ENCODE data around the gene KCNAB2. TPM values are rescaled to one million over a fixed set of nuclear protein-coding genes. Genes with fewer than 3 reads are reported as not detected.

The KCNAB2 gene
- total RNA-seq, 1 donor from 2014 or later: 295 TPM

GRCh38 chr1:6124746-6125365 lies 79.2 kb downstream of the KCNAB2 start:
- intact Hi-C loops (cut with micrococcal nuclease): no loop called here

DNA sequence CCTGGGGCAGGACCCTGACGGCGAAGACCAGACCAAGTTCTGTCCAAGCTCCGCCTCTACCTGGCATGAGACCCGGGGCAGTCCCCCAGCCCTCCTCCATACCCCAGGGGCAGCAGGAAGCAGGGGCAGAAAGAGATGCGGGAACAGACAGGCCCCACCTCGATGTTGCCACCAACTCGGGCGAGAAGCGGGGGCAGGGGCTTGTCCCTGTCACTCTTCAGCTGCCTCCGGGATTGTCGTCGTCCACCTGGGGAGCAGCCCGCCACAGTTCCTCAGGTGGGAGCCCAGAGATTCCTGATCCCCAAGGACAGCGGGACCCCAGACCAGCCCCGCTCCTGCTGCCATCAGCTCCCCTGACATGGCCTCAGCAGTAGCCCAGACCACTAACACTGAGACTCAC lies 79.7 kb downstream of the KCNAB2 start:
- intact Hi-C loops (cut with micrococcal nuclease): no loop called here

GRCh38 chr1:6126028-6126427 lies 80.3 kb downstream of the KCNAB2 start:
- intact Hi-C loops (cut with micrococcal nuclease): no loop called here

GRCh38 chr1:6126521-6127067 lies 80.9 kb downstream of the KCNAB2 start:
- intact Hi-C loops (cut with micrococcal nuclease): loop anchor here (1.0 kb wide), 1 partner anchor 22 kb away; no protein-coding TSS in a partner anchor

DNA sequence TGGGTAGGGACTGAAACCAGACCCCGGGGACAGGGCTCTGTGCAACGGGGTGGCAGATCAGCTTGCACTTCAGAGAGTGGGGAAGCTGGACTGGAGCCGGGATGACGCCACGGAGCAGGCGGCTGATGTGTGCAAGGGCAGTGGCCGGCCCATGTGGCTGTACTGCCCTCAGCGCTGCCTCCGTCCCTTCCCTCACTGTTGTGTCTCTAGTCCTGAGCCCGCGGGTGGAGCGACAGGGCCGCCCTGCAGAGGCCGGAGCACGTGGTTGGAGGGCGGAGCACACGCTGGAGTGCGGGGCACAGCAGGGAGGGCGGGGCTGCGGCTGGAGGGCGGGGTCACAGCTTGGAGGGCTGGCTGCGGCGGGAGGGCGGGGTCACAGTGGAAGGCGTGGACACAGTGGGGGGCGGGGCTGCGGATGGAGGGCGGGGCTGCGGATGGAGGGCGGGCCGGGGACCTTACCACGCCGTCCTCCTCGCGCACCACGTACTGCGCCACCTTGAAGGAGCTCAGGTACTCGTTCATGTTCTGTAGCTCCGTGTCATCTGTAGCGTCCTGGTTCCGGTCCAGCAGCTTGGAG lies 82.0 kb downstream of the KCNAB2 start:
- intact Hi-C loops (cut with micrococcal nuclease): loop anchor here (1.0 kb wide), 1 partner anchor 21 kb away; no protein-coding TSS in a partner anchor

GRCh38 chr1:6128276-6129081 lies 82.8 kb downstream of the KCNAB2 start:
- intact Hi-C loops (cut with micrococcal nuclease): no loop called here

- intact Hi-C loops (cut with micrococcal nuclease): no loop called here
Measured at GRCh38 chr1:6129313-6129712, 83.6 kb downstream of the KCNAB2 start.

- intact Hi-C loops (cut with micrococcal nuclease): no loop called here
Measured at GRCh38 chr1:6130036-6130435, 84.3 kb downstream of the KCNAB2 start.

DNA sequence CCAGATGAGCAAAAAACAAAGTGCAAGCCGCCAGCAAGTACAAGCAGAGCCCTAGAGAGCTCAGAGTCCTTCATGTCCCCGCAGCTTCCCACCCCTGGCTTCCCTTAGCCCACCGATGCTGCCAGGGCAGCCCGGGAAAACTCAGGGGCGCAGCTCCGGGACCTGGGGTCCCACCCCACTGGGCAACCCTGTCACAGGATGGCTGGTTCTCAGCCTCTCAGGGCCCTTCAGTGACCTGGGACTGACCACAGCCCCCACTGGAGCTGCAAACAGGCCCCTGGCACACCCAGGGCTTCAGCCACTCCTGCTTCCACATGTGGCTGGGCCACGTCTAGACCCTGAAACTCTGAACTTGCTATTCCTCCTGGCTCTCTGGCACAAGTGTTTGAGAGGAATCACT lies 84.9 kb downstream of the KCNAB2 start:
- intact Hi-C loops (cut with micrococcal nuclease): no loop called here

GRCh38 chr1:6131561-6131960 lies 85.9 kb downstream of the KCNAB2 start:
- intact Hi-C loops (cut with micrococcal nuclease): no loop called here

GRCh38 chr1:6133146-6133895 lies 87.6 kb downstream of the KCNAB2 start:
- intact Hi-C loops (cut with micrococcal nuclease): no loop called here

GRCh38 chr1:6134206-6134605 lies 88.5 kb downstream of the KCNAB2 start:
- intact Hi-C loops (cut with micrococcal nuclease): no loop called here

DNA sequence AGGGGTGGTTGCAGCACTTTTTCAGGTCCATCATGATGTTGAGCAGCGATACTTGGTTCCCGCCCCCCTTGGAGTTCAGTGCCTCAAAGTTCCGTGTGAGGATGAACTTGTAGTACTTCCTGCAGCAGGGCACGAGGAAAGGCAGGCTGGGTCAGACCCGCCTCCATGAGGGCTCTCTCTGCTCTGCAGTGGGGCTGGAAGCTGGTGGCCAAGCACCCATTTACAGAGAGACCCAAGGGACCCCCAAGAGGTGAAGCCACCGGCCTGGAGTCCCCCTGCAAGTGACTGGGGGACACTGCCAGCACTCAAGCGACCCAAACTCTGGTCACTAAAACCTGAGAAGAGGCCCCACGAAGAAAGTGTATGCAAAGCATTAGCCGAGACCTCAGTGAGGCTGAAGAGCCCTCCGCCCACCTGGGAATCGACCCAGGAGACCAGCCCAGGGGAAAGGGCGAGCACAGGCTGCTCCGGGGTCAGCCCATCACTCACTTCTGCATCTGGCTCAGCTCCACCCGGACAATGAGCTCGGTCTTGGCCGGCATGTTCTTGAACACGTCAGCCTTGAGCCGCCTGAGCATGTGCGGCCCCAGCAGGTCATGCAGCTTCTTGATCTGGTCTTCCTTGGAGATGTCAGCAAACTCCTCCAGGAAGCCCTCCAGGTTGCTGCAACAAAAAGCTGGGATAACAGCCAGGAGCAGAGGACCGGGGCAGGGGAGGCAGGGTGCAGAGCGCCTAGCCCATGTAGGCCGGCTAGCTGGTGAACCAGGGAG lies 89.2 kb downstream of the KCNAB2 start:
- intact Hi-C loops (cut with micrococcal nuclease): no loop called here

- intact Hi-C loops (cut with micrococcal nuclease): no loop called here
Measured at GRCh38 chr1:6136516-6137220, 91.0 kb downstream of the KCNAB2 start.

DNA sequence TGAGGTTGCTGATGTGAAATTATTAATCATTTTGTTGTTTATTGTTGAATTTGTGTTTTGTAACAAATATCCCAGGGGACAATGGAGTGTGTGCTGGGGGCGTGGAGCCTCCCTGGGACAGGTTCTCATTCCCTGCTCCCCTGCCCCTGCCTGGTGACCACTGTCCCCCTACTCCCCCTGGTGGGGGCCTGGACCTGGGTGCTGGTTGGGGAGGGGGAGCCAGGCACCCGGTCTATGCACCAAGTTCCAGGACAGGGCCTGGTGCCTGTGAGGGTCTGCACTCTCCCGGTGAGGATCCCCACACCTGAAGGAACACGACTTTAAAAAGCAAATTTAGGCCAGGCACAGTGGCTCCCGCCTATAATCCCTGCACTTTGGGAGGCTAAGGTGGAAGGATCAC lies 92.1 kb downstream of the KCNAB2 start:
- intact Hi-C loops (cut with micrococcal nuclease): no loop called here

DNA sequence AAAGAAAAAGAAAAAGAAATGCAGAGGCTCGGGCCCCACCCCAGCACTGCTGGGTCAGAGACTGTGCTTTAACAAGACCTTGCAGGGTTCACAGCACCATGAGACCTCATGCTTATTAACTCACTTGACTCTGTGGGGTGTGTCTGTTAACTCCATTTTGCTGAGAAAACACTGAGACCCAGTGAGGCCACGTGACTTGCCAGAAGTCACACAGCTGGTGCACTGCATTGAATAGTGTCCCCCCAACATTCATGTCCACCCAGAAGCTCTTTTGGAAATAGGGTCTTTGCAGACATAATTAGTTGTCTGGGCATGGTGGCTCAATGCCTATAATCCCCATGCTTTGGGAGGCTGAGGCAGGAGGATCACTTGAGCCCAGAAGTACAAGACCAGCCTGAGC lies 94.7 kb downstream of the KCNAB2 start:
- intact Hi-C loops (cut with micrococcal nuclease): no loop called here

GRCh38 chr1:6141592-6141991 lies 95.9 kb downstream of the KCNAB2 start:
- intact Hi-C loops (cut with micrococcal nuclease): no loop called here

- intact Hi-C loops (cut with micrococcal nuclease): no loop called here
Measured at GRCh38 chr1:6142036-6142621, 96.4 kb downstream of the KCNAB2 start.

DNA sequence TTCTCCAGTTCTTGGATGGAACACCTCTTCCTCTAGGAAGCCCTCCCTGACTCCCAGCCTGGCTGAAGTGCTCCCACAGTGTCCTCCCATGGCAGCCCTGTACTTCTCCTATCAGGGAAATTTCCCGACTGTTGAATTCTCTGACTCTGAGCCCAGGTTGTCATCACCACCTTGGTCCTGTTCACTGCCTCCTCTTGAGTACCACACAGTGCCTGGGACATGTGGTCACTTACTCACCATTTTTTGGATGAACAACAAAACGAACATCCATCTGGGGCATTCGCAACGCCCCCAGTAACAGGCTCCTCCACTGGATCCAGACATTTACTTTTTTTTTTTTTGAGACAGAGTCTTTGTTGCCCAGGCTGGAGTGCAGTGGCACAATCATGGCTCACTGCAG lies 97.0 kb downstream of the KCNAB2 start:
- intact Hi-C loops (cut with micrococcal nuclease): no loop called here

DNA sequence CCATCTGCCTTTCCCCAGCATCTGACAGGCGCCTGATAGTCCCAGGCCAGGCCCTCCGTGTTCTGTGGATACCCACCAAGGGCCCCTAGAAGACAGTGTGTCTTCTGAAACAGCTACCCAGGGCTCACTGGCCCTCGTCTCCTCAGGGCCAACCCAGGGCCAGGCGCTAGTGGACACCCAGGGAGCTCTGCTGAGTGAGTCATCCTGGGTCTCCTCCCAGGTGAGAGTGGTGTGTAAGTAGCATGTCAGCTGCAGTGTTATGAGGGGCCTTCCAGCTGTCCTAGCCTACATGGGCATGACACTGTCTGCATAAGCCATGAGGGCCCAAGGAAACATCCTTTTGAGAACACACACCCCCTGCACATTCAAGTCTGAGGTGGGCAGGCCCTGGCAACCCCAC lies 97.7 kb downstream of the KCNAB2 start:
- intact Hi-C loops (cut with micrococcal nuclease): no loop called here
